ENCODE measurements around the gene CDKN2D. TPM values are rescaled to one million over a fixed set of nuclear protein-coding genes. Genes with fewer than 3 reads are reported as not detected.
A peak's percentile ranks its signal among the peaks of the same experiment; 100 is the strongest.
"Not testable (repeated sequence)": the region's sequence is repeated elsewhere in the genome, so short reads cannot be mapped to it uniquely, and the experiment has no call there.

Gene CDKN2D
- total and polyA plus RNA-seq, 2 of the 13 experiments (the other 11 are each of a cell fraction or from before 2014, with no cell fraction given): 5.4 to 8.6 TPM

DNA sequence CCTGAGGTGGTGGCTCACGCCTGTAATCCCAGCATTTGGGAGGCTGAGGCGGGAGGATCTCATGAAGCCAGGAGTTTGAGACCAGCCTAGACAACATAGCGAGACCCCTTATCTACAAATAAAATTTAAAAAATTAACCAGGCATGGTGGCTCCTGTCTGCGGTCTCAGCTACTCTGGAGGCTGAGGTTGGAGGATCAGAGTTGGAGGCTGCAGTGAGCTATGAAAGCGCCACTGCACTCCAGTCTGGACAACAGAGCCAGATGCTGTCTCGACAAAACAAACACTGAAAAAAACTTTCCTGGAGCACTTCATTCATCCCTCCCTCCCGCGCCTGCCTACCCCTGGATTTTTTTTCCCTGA is 25.7 kb downstream of the CDKN2D start (continued):
- TF ChIP-seq, protein P1, sequence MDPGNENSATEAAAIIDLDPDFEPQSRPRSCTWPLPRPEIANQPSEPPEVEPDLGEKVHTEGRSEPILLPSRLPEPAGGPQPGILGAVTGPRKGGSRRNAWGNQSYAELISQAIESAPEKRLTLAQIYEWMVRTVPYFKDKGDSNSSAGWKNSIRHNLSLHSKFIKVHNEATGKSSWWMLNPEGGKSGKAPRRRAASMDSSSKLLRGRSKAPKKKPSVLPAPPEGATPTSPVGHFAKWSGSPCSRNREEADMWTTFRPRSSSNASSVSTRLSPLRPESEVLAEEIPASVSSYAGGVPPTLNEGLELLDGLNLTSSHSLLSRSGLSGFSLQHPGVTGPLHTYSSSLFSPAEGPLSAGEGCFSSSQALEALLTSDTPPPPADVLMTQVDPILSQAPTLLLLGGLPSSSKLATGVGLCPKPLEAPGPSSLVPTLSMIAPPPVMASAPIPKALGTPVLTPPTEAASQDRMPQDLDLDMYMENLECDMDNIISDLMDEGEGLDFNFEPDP (CRISPR knock-in tag; conservative IDR thresholded peaks at IDR 0.05): no peak
- TF ChIP-seq PHF8 (CRISPR knock-in tag; IDR thresholded peaks at IDR 0.05) (no peak), ZMAT3 (CRISPR knock-in tag; conservative IDR thresholded peaks at IDR 0.05) (no peak), NFYC (CRISPR knock-in tag; IDR thresholded peaks at IDR 0.05) (no peak)

DNA sequence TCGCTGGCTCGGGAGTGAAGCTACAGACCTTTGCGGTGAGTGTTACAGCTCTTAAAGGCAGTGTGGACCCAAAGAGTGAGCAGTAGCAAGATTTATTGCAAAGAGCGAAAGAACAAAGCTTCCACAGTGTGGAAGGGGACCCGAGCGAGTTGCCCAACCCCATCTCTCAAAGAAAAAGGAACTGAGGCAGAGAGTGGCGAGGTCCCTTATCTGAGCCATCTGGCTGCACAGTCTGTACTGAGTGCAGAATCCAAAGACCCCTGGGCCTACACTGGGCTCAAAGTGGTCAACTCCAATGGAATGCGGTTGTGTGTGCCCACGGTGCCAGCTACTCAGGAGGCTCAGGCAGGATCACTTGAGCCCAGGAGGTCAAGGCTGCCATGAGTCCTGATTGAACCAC is 29.8 kb downstream of the CDKN2D start:
- H2AFZ ChIP-seq (ENCODE audit: low read length); H3K4me3 ChIP-seq (replicated peaks in 1 of 3; ENCODE audit: insufficient read depth in 1 of 3, low read depth in 2 of 3, low read length in 3 of 3); in situ Hi-C loops (cut with HindIII; ENCODE audit: extremely low pct_ligation_motif_present, low pct_unique_long_range_greater_than_20kb); H3K9ac ChIP-seq (ENCODE audit: insufficient read depth, low read depth, low read length); intact Hi-C loops (cut with micrococcal nuclease; ENCODE audit: unreplicated experiment); FAIRE-seq; BruUV-seq (replicated peaks); H3K79me2 ChIP-seq (ENCODE audit: insufficient read depth, low read length); H3K4me2 ChIP-seq (ENCODE audit: low read depth, low read length); ATAC-seq; H4K20me1 ChIP-seq (ENCODE audit: insufficient read depth, low read length); CTCF ChIA-PET (ENCODE audit: low intra/inter-chr PET ratio, low total read pairs); H3K4me1 ChIP-seq (ENCODE audit: insufficient read depth, low read length); H3K27ac ChIP-seq (ENCODE audit: extremely low read length, insufficient read depth, low read length); H3K36me3 ChIP-seq (replicated peaks in 1 of 2; ENCODE audit: control insufficient read depth in 1 of 2, insufficient read depth in 2 of 2, low read length in 2 of 2); POLR2A ChIA-PET; DNase-seq (ENCODE audit: low spot score); H3K9me3 ChIP-seq (ENCODE audit: low read length): not testable (repeated sequence)
- H3K27me3 ChIP-seq (ENCODE audit: control insufficient read depth in 1 of 2, insufficient read depth in 2 of 2, low read length in 2 of 2): peaks cover 1 to 17% of the 10 kb centered on the region in 2 experiments; a peak in 3 of 5 replicates
- WGBS (ENCODE audit: low lambda C conversion rate): 47% methylated on average over 9 of the region's 9 CpGs

DNA sequence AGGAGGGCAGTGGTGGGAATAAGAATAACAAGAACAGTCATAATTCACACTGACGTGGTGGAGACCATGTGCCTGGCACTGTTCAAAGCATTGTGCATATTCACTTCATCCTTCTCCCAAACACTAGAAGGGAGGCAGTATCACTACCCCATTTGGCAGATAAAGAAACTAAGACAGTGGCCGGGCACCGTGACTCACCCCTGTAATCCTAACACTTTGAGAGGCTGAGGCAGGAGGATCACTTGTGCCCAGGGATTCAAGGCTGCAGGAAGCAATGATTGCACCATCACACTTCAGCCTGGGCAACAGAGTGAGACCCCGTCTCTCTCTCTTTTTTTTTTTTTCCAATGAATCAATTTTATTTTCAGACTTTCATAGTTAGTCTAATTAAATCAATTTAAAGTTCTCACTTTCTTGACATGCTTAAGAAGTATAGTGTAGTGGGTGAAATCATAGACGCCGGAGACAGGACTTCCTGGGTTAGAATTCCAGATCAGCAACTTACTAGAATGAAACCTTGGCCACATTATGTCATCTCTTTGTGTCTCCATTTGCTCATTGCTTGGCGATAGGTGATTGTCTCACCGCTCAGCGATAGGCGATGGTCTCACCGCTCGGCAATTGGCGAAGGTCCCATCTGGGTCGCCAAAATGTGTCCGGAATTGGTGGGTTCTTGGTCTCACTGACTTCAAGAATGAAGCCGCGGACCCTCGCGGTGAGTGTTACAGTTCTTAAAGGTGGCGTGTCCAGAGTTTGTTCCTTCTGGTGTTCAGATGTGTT is 30.4 kb downstream of the CDKN2D start:
- TF ChIP-seq, protein P2, sequence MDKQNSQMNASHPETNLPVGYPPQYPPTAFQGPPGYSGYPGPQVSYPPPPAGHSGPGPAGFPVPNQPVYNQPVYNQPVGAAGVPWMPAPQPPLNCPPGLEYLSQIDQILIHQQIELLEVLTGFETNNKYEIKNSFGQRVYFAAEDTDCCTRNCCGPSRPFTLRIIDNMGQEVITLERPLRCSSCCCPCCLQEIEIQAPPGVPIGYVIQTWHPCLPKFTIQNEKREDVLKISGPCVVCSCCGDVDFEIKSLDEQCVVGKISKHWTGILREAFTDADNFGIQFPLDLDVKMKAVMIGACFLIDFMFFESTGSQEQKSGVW (CRISPR knock-in tag; IDR thresholded peaks at IDR 0.05; ENCODE audit: borderline replicate concordance): no peak
- TF ChIP-seq ZNF549 (CRISPR knock-in tag; IDR thresholded peaks at IDR 0.05) (no peak), YEATS2 (CRISPR knock-in tag; IDR thresholded peaks at IDR 0.05; ENCODE audit: borderline replicate concordance) (no peak), ZNF121 (CRISPR knock-in tag; IDR thresholded peaks at IDR 0.05) (peak; percentile 44; the same call in 1 of the 2 replicates)
- TF ChIP-seq, protein P3, sequence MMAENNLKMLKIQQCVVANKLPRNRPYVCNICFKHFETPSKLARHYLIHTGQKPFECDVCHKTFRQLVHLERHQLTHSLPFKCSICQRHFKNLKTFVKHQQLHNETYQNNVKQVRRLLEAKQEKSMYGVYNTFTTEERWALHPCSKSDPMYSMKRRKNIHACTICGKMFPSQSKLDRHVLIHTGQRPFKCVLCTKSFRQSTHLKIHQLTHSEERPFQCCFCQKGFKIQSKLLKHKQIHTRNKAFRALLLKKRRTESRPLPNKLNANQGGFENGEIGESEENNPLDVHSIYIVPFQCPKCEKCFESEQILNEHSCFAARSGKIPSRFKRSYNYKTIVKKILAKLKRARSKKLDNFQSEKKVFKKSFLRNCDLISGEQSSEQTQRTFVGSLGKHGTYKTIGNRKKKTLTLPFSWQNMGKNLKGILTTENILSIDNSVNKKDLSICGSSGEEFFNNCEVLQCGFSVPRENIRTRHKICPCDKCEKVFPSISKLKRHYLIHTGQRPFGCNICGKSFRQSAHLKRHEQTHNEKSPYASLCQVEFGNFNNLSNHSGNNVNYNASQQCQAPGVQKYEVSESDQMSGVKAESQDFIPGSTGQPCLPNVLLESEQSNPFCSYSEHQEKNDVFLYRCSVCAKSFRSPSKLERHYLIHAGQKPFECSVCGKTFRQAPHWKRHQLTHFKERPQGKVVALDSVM (CRISPR knock-in tag; IDR thresholded peaks at IDR 0.05): peak; percentile 60; the same call in 1 of the 2 replicates
- intact Hi-C loops (cut with micrococcal nuclease; ENCODE audit: unreplicated experiment): no loop called here
- ChIA-PET CTCF (ENCODE audit: low intra/inter-chr PET ratio, low total read pairs) (no interaction called here), POLR2A (no interaction called here)
- no peak overlapping the region for H3K9ac ChIP-seq (ENCODE audit: insufficient read depth, low read depth, low read length)
- H3K36me3 ChIP-seq (replicated peaks in 1 of 2; ENCODE audit: control insufficient read depth in 1 of 2, insufficient read depth in 2 of 2, low read length in 2 of 2): no peaks in the 10 kb centered on the region
- 45% methylated on average over 20 of the region's 20 CpGs for WGBS (ENCODE audit: low lambda C conversion rate)
- DNase-seq (ENCODE audit: low spot score): no peak
- no peaks in the 10 kb centered on the region for H3K79me2 ChIP-seq (ENCODE audit: insufficient read depth, low read length)
- no peaks in the 10 kb centered on the region for H3K9me3 ChIP-seq (ENCODE audit: low read length)
- no peaks in the 10 kb centered on the region for H4K20me1 ChIP-seq (ENCODE audit: insufficient read depth, low read length)
- H3K27ac ChIP-seq (ENCODE audit: extremely low read length, insufficient read depth, low read length): no peak overlapping the region
- H2AFZ ChIP-seq (ENCODE audit: low read length): no peak overlapping the region
- no TSS peak for BruUV-seq (replicated peaks)
- peaks cover 10% of the 10 kb centered on the region; the same call in 1 of the 2 replicates for H3K4me1 ChIP-seq (ENCODE audit: insufficient read depth, low read length)
- no peak for FAIRE-seq
- no peak for ATAC-seq
- in situ Hi-C loops (cut with HindIII; ENCODE audit: extremely low pct_ligation_motif_present, low pct_unique_long_range_greater_than_20kb): no loop called here
- H3K4me3 ChIP-seq (replicated peaks in 1 of 3; ENCODE audit: insufficient read depth in 1 of 3, low read depth in 2 of 3, low read length in 3 of 3): no peak overlapping the region
- H3K4me2 ChIP-seq (ENCODE audit: low read depth, low read length): no peak overlapping the region
- peaks cover 1 to 17% of the 10 kb centered on the region in 2 experiments; a peak in 3 of 5 replicates for H3K27me3 ChIP-seq (ENCODE audit: control insufficient read depth in 1 of 2, insufficient read depth in 2 of 2, low read length in 2 of 2)

All from HepG2 (cell line).